ENCODE measurements around the gene GRIN2B.

GRIN2B gene

DNA sequence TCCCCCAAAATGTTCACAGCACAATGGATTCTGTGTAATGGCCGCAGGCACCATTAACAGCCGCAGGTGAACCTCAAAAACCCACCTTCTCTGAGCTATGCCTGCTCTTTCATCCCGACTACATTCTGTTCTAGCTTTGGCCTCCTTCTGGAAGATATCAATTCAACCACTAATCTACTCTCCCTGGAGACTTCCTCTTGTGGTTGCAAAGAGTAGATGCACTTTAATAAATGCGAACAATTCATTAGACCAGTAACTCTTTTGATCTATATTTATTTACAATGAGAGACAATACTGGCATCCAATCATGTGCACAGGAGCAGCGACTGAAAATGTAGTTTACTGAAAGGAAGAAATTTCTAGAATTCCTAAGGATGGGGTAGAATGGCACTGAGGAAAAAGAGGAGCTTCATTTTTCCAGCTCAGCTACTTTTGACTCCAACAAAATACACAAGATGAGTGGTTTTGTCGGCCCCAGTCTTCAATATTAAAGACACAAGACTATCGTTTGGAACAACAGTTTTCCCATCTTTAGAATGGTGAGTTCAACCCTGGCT is 5.3 kb downstream of the GRIN2B start:
- ATAC-seq (ENCODE audit: low read depth) (no peak), DNase-seq (ENCODE audit: low spot score) (no peak)
- TF ChIP-seq, protein P1, sequence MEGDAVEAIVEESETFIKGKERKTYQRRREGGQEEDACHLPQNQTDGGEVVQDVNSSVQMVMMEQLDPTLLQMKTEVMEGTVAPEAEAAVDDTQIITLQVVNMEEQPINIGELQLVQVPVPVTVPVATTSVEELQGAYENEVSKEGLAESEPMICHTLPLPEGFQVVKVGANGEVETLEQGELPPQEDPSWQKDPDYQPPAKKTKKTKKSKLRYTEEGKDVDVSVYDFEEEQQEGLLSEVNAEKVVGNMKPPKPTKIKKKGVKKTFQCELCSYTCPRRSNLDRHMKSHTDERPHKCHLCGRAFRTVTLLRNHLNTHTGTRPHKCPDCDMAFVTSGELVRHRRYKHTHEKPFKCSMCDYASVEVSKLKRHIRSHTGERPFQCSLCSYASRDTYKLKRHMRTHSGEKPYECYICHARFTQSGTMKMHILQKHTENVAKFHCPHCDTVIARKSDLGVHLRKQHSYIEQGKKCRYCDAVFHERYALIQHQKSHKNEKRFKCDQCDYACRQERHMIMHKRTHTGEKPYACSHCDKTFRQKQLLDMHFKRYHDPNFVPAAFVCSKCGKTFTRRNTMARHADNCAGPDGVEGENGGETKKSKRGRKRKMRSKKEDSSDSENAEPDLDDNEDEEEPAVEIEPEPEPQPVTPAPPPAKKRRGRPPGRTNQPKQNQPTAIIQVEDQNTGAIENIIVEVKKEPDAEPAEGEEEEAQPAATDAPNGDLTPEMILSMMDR (IDR thresholded peaks at IDR 0.05; ENCODE audit: poor library complexity, severe bottlenecking): no peak

DNA sequence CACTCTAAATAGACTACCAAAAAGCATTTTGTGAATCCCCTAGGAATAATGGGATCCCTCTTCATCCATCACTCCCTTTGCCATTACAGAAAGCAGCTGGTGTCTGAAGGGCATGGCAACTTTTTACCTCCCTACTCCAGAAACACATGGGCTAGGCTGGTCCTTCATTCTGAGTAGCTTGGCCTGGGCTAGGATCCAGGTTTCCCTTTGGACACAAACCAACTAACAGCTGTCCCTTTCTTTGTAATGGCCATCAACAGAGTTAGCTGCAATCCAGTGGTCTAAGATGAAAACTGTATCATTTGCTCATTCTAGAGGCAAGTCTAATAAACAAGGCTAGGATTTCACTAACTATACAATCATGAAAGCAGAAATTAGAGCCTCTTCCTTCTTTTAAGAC is 7.4 kb downstream of the GRIN2B start:
- ATAC-seq (ENCODE audit: low read depth) (no peak), DNase-seq (ENCODE audit: low spot score) (no peak)
- TF ChIP-seq, protein P1 (IDR thresholded peaks at IDR 0.05; ENCODE audit: poor library complexity, severe bottlenecking): no peak
- Histone ChIP-seq H3K27ac (ENCODE audit: poor library complexity, severe bottlenecking) (no peak overlapping the region), H3K36me3 (ENCODE audit: low read depth) (no peaks in the 10 kb centered on the region), H3K27me3 (ENCODE audit: insufficient read depth, poor library complexity, severe bottlenecking) (no peaks in the 10 kb centered on the region), H3K9me3 (ENCODE audit: severe bottlenecking) (no peaks in the 10 kb centered on the region), H3K4me3 (ENCODE audit: severe bottlenecking) (no peak overlapping the region), H3K4me1 (ENCODE audit: insufficient read depth, poor library complexity, severe bottlenecking) (no peaks in the 10 kb centered on the region)

More for the DNA sequence above, 5.3 kb downstream of the GRIN2B start:
- no peaks in the 10 kb centered on the region for H3K4me1 ChIP-seq (ENCODE audit: insufficient read depth, poor library complexity, severe bottlenecking)
- H3K27me3 ChIP-seq (ENCODE audit: insufficient read depth, poor library complexity, severe bottlenecking): peaks cover 15% of the 10 kb centered on the region
- H3K4me3 ChIP-seq (ENCODE audit: severe bottlenecking): no peak overlapping the region
- H3K36me3 ChIP-seq (ENCODE audit: low read depth): no peaks in the 10 kb centered on the region
- H3K9me3 ChIP-seq (ENCODE audit: severe bottlenecking): no peaks in the 10 kb centered on the region
- no peak overlapping the region for H3K27ac ChIP-seq (ENCODE audit: poor library complexity, severe bottlenecking)

GRCh38 chr12:13970803-13971202 is 10.6 kb downstream of the GRIN2B start:
- DNase-seq (ENCODE audit: low spot score) (no peak), ATAC-seq (ENCODE audit: low read depth) (no peak)
- H3K36me3 ChIP-seq (ENCODE audit: low read depth): no peaks in the 10 kb centered on the region
- no peaks in the 10 kb centered on the region for H3K9me3 ChIP-seq (ENCODE audit: severe bottlenecking)
- H3K27me3 ChIP-seq (ENCODE audit: insufficient read depth, poor library complexity, severe bottlenecking): no peaks in the 10 kb centered on the region
- no peak overlapping the region for H3K27ac ChIP-seq (ENCODE audit: poor library complexity, severe bottlenecking)
- H3K4me1 ChIP-seq (ENCODE audit: insufficient read depth, poor library complexity, severe bottlenecking): no peaks in the 10 kb centered on the region
- TF ChIP-seq, protein P1 (IDR thresholded peaks at IDR 0.05; ENCODE audit: poor library complexity, severe bottlenecking): no peak
- H3K4me3 ChIP-seq (ENCODE audit: severe bottlenecking): no peak overlapping the region

- no peaks in the 10 kb centered on the region for H3K27me3 ChIP-seq (ENCODE audit: insufficient read depth, poor library complexity, severe bottlenecking)
- H3K36me3 ChIP-seq (ENCODE audit: low read depth): no peaks in the 10 kb centered on the region
- H3K27ac ChIP-seq (ENCODE audit: poor library complexity, severe bottlenecking): no peak overlapping the region
- no peaks in the 10 kb centered on the region for H3K4me1 ChIP-seq (ENCODE audit: insufficient read depth, poor library complexity, severe bottlenecking)
- no peaks in the 10 kb centered on the region for H3K9me3 ChIP-seq (ENCODE audit: severe bottlenecking)
- ATAC-seq (ENCODE audit: low read depth) (no peak), DNase-seq (ENCODE audit: low spot score) (no peak)
- H3K4me3 ChIP-seq (ENCODE audit: severe bottlenecking): no peak overlapping the region
- TF ChIP-seq, protein P1 (IDR thresholded peaks at IDR 0.05; ENCODE audit: poor library complexity, severe bottlenecking): no peak
Measured at GRCh38 chr12:13968281-13968680, 13.1 kb downstream of the GRIN2B start.

DNA sequence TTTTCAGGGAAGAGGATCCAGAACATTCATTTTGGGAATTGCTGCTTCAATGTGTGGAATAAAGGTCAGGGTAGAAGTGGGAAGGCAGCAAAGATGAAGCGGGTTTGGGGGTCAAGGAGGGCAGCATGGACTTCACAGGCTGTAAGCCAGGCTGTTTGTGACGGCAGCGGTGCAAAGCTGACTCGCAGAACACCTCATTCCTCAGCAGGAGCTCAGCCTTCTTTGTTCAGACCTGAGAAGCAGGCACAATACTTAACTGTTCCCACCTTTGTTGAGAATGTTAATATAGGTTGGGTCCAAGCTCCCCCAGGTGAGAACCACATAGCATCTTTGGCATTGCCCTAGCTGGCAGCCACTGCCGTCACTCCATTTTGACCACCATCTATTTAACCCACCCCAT is 16.7 kb downstream of the GRIN2B start:
- Histone ChIP-seq H3K9me3 (ENCODE audit: severe bottlenecking) (no peaks in the 10 kb centered on the region), H3K4me3 (ENCODE audit: severe bottlenecking) (no peak overlapping the region)
- ATAC-seq (ENCODE audit: low read depth): no peak

More for the DNA sequence above, 16.7 kb downstream of the GRIN2B start:
- H3K27ac ChIP-seq (ENCODE audit: poor library complexity, severe bottlenecking): no peak overlapping the region
- no peak for DNase-seq (ENCODE audit: low spot score)
- TF ChIP-seq, protein P1 (IDR thresholded peaks at IDR 0.05; ENCODE audit: poor library complexity, severe bottlenecking): no peak
- H3K4me1 ChIP-seq (ENCODE audit: insufficient read depth, poor library complexity, severe bottlenecking): no peaks in the 10 kb centered on the region
- H3K27me3 ChIP-seq (ENCODE audit: insufficient read depth, poor library complexity, severe bottlenecking): no peaks in the 10 kb centered on the region
- H3K36me3 ChIP-seq (ENCODE audit: low read depth): no peaks in the 10 kb centered on the region
